GM19324 (cell line): ENCODE measurements around the gene CLDND1.
A peak's percentile ranks its signal among the peaks of the same experiment; 100 is the strongest.

Source experiments
- ATAC-seq: cut with Tn5 transposase; IDR thresholded peaks from one replicate; pipeline ENCODE4 v1.9.1; 2021; ENCODE audit warnings: mild to moderate bottlenecking, moderate library complexity; ENCODE audit not compliant: unreplicated experiment, low FRiP score

CLDND1 gene

DNA sequence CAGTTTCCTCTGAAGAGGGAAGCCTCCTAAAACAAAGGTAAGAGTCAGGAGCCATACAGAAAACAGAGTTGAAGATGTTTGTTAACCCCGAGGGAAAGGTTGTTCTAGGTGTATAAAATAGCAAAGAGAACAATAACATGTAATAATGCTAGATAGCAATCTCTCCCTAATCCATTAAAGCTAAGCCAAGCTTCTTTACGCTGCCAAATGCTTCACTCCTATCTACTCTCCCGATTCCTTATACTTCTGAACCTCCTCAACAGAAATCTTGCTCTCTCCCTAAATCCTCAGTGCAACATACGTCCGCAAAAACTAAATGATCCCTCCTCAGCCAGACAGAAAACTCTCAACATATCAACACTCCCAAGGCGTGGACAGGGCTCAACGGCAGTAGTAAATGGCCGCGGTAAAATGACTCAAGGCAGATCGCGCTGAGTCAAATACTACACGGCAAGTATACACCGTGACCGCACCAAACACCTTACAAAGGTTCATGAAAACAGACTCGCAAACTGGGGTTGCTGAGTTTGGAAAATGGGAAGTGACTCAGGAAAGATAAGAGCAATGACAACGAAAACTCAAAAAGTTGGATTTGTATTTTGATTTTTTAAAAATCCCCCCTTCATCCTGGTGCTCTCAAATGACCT, 682 bp downstream of the CLDND1 start:
- peak; percentile 41 for ATAC-seq

GRCh38 chr3:98519351-98519750, 3.4 kb downstream of the CLDND1 start:
- no peak for ATAC-seq

DNA sequence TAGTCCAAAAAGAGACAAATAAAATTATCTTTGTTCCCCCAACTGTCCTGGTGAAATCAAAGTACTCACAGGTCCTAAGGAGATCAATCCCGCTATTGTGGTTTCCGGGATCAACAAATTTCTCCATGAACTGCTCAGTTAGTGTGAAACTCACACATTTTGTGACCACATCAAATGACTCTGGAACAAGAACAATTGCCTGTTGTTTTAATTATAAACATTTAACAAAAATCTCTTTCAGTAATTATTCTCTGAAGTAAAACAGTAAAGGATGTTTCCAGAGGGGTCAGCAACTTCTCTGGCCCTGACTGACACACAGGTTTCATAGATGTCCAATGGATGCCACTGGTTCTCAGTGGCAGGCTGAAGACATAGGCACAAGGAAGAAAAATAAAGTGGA, 3.9 kb downstream of the CLDND1 start:
- ATAC-seq, result no peak

GRCh38 chr3:98514948-98515347, 7.8 kb downstream of the CLDND1 start:
- no peak for ATAC-seq

DNA sequence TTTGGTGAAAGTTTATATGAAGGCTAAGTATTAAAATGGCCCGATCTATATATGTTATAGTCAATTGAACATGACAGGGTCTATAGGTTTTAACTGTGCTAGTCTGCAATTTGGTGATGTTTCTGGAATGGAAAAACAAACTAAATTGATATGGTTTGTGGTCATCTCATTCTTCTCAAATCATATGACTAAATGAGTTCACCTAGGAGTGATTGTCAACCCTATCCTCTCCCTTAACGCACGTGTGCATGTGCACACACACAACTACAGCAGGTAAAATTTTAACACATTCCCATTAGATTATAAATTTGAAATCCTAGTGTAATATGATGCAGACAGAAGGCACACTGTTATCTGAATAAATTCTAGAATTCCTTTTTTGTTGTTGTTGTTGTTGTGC, 9.0 kb downstream of the CLDND1 start:
- no peak for ATAC-seq

DNA sequence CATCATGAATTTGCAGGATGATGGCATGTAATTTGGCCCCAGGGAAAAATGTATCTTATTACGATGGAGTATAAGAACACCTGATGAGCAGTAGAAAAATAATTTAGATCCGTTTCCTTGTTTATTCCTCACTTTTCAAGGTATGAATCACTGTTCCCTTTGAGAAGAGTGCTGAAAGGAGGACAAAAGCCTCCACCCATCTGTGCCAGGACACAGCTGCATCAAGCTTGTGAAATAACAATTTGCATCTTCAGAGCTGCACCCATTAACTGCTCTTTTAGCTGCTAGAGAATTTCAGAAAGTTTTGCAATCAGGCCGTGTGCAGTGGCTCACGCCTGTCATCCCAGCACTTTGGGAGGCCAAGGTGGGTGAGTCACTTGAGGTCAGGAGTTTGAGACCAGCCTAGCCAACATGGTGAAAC, 9.6 kb downstream of the CLDND1 start:
- ATAC-seq, result no peak

DNA sequence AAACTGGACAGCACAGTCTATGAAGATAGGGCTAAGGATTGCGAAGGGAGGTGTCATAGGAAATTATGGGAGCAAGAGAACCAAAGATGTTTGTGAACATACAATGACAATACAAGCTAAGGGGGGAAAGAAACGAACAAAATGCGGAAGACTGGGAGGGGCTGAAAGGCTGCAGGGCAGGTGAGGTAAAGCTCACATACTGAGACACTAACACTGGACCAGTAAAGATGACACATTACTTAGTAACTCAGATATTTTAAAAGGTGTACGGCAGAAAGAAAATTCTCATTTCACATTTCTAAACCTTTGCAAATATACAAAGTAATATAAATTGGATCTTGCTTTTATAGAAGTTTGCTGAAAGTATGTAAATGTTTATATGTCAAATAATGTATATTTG, 10.1 kb downstream of the CLDND1 start:
- no peak for ATAC-seq

DNA sequence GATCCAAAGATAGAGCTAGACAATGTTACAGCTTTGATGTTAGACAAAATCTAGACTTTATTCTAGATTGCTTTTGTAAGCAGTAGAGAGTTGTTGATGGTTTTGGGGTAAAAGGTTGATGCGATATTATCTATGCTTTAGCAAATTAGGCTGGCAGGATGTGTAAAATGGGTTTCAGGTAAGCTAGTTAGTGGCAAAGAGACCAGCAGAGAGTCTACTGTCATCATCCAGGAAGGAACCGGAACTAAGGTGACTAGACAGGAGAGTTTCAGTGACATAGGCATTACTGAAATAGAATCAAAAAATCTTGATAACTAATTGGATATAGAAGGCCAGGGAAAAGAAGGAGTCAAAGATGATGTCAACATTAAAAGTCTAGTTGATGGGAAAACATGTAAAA, 14.1 kb downstream of the CLDND1 start:
- ATAC-seq, result no peak

DNA sequence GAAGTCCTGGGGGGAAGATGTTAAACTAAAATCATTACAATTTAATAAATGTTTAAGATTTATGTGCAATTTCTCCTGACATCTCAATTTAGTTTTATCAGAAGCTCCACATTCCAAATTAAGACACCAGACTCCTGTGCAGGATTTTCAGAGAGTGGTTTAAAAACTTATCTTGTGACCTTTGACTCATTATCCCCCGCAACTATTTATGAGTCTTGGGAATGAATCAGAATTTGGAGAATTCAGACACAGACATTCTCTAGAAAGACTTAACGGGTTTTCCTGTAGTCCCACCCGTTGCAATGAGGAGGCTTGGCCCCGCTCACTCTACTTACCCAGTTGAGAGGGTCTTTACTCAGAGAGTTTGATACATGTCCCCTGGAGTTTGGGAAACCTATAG, 18.2 kb downstream of the CLDND1 start:
- no peak for ATAC-seq

- no peak for ATAC-seq
These were observed 20.7 kb downstream of the CLDND1 start for GRCh38 chr3:98501863-98502576.

- no peak for ATAC-seq
These were observed 21.4 kb downstream of the CLDND1 start for GRCh38 chr3:98501270-98501669.

- ATAC-seq, result no peak
These were observed 22.7 kb downstream of the CLDND1 start for GRCh38 chr3:98500019-98500418.

GRCh38 chr3:98497381-98497780, 25.3 kb downstream of the CLDND1 start, which contains the start of gene OR5K2:
Gene OR5K2 (plus strand): TSS chr3:98497681. CDS start chr3:98497681, 0 bp downstream.
- no peak for ATAC-seq

- ATAC-seq, result no peak
These were observed 39.1 kb downstream of the CLDND1 start for GRCh38 chr3:98483626-98484025.

GRCh38 chr3:98482717-98483482, 39.8 kb downstream of the CLDND1 start:
- ATAC-seq, result no peak
